OCI-LY1 (cell line): ENCODE measurements around the gene DGLUCY.

Source experiments
- H2AFZ ChIP-seq: fragments of 200-600 bp; sonication (generic), shearing (Covaris generic); 2 replicates; pipeline ENCODE4 v1.6.0; 2014; ENCODE audit warnings: antibody characterized with exemption, mild to moderate bottlenecking, low read length
- H3F3A ChIP-seq: fragments of 200-600 bp; sonication (generic), shearing (Covaris generic); 2 replicates; pipeline ENCODE4 v1.6.0; 2014; ENCODE audit warnings: mild to moderate bottlenecking, antibody characterized with exemption, low read length, moderate library complexity; ENCODE audit not compliant: insufficient read depth
- H3K27ac ChIP-seq: fragments of 200-600 bp; sonication (generic); 2 replicates; pipeline ENCODE4 v1.5.1; 2014; ENCODE audit warnings: low read length, mixed run types, mild to moderate bottlenecking, low read depth; ENCODE audit not compliant: poor library complexity, severe bottlenecking
- H3K27me3 ChIP-seq: fragments of 200-600 bp; sonication (generic); 2 replicates; pipeline ENCODE4 v1.6.0; 2014; ENCODE audit warnings: antibody characterized with exemption, mild to moderate bottlenecking, low read length, moderate library complexity; ENCODE audit not compliant: insufficient read depth
- H3K36me3 ChIP-seq: fragments of 200-600 bp; sonication (generic); 2 replicates; pipeline ENCODE4 v1.6.1; 2014; ENCODE audit warnings: mild to moderate bottlenecking, antibody characterized with exemption, low read length, moderate library complexity, mixed read lengths; ENCODE audit not compliant: insufficient read depth
- H3K4me1 ChIP-seq: fragments of 200-600 bp; sonication (generic); 2 replicates; pipeline ENCODE4 v1.5.1; 2014; ENCODE audit warnings: mild to moderate bottlenecking, low read length, moderate library complexity; ENCODE audit not compliant: insufficient read depth, severe bottlenecking
- H3K4me2 ChIP-seq: fragments of 200-600 bp; sonication (generic), shearing (Covaris generic); 2 replicates; pipeline ENCODE4 v1.6.1; 2014; ENCODE audit warnings: low read length
- H3K4me3 ChIP-seq: fragments of 200-600 bp; sonication (generic); 2 replicates; pipeline ENCODE4 v1.5.1; 2014; ENCODE audit warnings: low read length, low read depth, mild to moderate bottlenecking, mixed read lengths; ENCODE audit not compliant: poor library complexity, severe bottlenecking
- H3K79me2 ChIP-seq: fragments of 200-600 bp; shearing (Covaris generic); 2 replicates; pipeline ENCODE4 v1.6.1; 2016; ENCODE audit warnings: mixed run types, low read length, mixed read lengths; ENCODE audit not compliant: insufficient read depth
- H3K9ac ChIP-seq: fragments of 200-600 bp; sonication (generic), shearing (Covaris generic); 2 replicates; pipeline ENCODE4 v1.6.1; 2014; ENCODE audit warnings: mild to moderate bottlenecking, low read length, mixed read lengths
- H3K9me2 ChIP-seq: fragments of 200-600 bp; sonication (generic), shearing (Covaris generic); 2 replicates; pipeline ENCODE4 v1.6.1; 2014; ENCODE audit warnings: low read depth, mild to moderate bottlenecking, low read length, mixed read lengths
- H3K9me3 ChIP-seq: fragments of 200-600 bp; shearing (Covaris generic); 2 replicates; pipeline ENCODE4 v1.6.1; 2014; ENCODE audit warnings: low read length, mixed read lengths
- H4K20me1 ChIP-seq: fragments of 200-600 bp; sonication (generic), shearing (Covaris generic); 2 replicates; pipeline ENCODE4 v1.6.0; 2016; ENCODE audit warnings: mild to moderate bottlenecking, low read length; ENCODE audit not compliant: insufficient read depth
- EZH2 ChIP-seq: fragments of 200-600 bp; sonication (generic), shearing (Covaris generic); IDR thresholded peaks from 2 replicates; pipeline ENCODE4 v1.8.0; 2017; ENCODE audit warnings: borderline replicate concordance, mixed run types, mild to moderate bottlenecking, antibody characterized with exemption, low read length, moderate library complexity, mixed read lengths
- TF ChIP-seq, protein P1 (sequence below): fragments of 200-600 bp; sonication (generic), shearing (Covaris generic); IDR thresholded peaks from 2 replicates; pipeline ENCODE4 v1.5.1; 2017; ENCODE audit warnings: mild to moderate bottlenecking, antibody characterized with exemption, low read length, moderate library complexity, mixed read lengths

DGLUCY gene

DNA sequence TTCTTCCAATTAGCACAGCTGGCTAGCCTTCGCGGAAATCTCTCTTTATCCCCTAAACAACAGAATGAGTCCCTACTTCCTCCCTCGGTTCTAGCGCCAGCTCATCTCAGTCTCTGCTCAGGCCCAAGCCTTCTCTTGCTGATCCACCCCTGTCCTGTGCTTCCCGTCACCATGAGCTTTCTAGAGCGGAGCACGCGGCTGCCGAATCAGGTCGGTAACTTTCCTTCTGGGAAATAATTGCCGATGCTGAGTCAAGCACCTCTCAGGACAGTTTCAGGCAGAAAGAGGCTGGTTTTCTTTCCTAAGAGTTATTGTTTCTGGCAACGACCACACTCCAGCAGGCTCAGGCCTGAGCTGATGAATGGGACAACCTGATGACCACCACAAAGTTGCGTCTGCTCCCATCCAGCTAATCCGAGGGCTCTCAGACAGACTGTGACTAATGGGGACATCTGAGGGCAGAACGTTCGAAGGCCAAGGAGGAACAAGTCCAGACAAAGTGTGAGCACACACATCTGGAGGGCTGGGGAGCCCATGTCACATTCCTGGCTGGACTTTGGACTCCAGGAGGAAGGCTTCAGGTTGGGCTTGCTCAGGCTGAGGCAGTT is 144.2 kb downstream of the DGLUCY start:
- no peak overlapping the region for H3K4me3 ChIP-seq
- peaks cover 14% of the 10 kb centered on the region for H3K4me1 ChIP-seq
- no peak overlapping the region for H2AFZ ChIP-seq
- H3K27me3 ChIP-seq = no peaks in the 10 kb centered on the region
- H3K27ac ChIP-seq = no peak overlapping the region
- H3K9ac ChIP-seq = no peak overlapping the region
- H3K9me2 ChIP-seq = no peaks in the 10 kb centered on the region
- H3K79me2 ChIP-seq = no peaks in the 10 kb centered on the region
- TF ChIP-seq EZH2 = no peak
- TF ChIP-seq, protein P1, sequence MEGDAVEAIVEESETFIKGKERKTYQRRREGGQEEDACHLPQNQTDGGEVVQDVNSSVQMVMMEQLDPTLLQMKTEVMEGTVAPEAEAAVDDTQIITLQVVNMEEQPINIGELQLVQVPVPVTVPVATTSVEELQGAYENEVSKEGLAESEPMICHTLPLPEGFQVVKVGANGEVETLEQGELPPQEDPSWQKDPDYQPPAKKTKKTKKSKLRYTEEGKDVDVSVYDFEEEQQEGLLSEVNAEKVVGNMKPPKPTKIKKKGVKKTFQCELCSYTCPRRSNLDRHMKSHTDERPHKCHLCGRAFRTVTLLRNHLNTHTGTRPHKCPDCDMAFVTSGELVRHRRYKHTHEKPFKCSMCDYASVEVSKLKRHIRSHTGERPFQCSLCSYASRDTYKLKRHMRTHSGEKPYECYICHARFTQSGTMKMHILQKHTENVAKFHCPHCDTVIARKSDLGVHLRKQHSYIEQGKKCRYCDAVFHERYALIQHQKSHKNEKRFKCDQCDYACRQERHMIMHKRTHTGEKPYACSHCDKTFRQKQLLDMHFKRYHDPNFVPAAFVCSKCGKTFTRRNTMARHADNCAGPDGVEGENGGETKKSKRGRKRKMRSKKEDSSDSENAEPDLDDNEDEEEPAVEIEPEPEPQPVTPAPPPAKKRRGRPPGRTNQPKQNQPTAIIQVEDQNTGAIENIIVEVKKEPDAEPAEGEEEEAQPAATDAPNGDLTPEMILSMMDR = no peak
- no peaks in the 10 kb centered on the region for H3K9me3 ChIP-seq
- H4K20me1 ChIP-seq = no peaks in the 10 kb centered on the region
- no peaks in the 10 kb centered on the region for H3F3A ChIP-seq
- H3K36me3 ChIP-seq = no peaks in the 10 kb centered on the region
- H3K4me2 ChIP-seq = no peak overlapping the region

DNA sequence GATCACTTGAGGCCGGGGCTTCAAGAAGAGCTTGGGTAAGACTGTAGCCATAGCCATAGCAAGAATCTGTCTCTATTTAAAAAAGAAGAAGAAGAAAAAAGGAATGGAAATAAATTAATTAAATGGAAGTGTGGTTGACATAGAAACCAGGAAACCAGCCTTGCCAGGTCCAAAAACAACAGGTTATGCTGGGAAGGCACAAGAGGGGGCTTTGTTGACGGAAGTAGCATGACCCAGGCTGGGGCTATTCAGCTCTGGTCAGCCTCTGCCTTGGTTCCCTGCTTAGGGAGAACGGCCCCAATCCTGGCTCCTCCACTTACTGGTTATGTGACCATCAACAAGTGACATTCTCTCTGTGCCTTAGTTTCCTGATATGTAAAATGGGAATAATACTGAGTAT is 145.0 kb downstream of the DGLUCY start:
- Histone ChIP-seq H3K27ac (no peak overlapping the region), H3K27me3 (no peaks in the 10 kb centered on the region; the same call in 1 of the 2 replicates)

DNA sequence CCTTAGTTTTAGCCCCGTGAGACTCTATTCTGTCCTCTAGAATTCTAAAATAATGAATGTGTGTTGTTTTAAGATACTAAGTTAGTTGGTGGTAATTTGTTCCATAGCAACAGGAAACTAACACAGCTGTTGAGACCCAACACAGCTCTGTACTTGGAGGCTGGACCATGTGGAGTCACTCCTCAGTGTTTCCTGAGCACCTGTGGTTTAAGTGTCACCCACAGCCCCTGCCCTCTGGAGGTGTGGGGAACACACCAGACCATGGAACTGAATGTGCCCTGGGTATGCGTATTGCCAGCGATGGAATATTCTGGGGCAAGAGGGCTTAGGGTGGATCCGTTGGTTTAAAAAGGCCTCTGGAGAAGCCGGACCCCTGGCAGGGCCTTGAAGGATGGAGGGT is 147.2 kb downstream of the DGLUCY start:
- Histone ChIP-seq H3K36me3 (no peaks in the 10 kb centered on the region), H4K20me1 (no peaks in the 10 kb centered on the region), H3K4me1 (peaks cover 17% of the 10 kb centered on the region), H3K4me3 (no peak overlapping the region), H3K9me3 (no peaks in the 10 kb centered on the region), H2AFZ (no peak overlapping the region), H3K27ac (no peak overlapping the region), H3K4me2 (no peak overlapping the region), H3K9me2 (no peaks in the 10 kb centered on the region), H3K9ac (no peak overlapping the region), H3K79me2 (no peaks in the 10 kb centered on the region), H3F3A (no peaks in the 10 kb centered on the region), H3K27me3 (no peaks in the 10 kb centered on the region; the same call in 1 of the 2 replicates)
- no peak for TF ChIP-seq EZH2
- TF ChIP-seq, protein P1 = no peak

More for the DNA sequence above, 145.0 kb downstream of the DGLUCY start:
- Histone ChIP-seq H3K79me2 (no peaks in the 10 kb centered on the region), H3K9ac (no peak overlapping the region), H3K4me1 (peaks cover 10% of the 10 kb centered on the region), H3K9me2 (no peaks in the 10 kb centered on the region), H3K9me3 (no peaks in the 10 kb centered on the region), H4K20me1 (no peaks in the 10 kb centered on the region), H3K4me2 (no peak overlapping the region), H2AFZ (no peak overlapping the region), H3K4me3 (no peak overlapping the region), H3K36me3 (no peaks in the 10 kb centered on the region), H3F3A (no peaks in the 10 kb centered on the region)
- no peak for TF ChIP-seq EZH2
- TF ChIP-seq, protein P1 = no peak
